ENCODE results near the gene BMPR2.
"Not testable (repeated sequence)": the region's sequence is repeated elsewhere in the genome, so short reads cannot be mapped to it uniquely, and the experiment has no call there.

BMPR2 gene

DNA sequence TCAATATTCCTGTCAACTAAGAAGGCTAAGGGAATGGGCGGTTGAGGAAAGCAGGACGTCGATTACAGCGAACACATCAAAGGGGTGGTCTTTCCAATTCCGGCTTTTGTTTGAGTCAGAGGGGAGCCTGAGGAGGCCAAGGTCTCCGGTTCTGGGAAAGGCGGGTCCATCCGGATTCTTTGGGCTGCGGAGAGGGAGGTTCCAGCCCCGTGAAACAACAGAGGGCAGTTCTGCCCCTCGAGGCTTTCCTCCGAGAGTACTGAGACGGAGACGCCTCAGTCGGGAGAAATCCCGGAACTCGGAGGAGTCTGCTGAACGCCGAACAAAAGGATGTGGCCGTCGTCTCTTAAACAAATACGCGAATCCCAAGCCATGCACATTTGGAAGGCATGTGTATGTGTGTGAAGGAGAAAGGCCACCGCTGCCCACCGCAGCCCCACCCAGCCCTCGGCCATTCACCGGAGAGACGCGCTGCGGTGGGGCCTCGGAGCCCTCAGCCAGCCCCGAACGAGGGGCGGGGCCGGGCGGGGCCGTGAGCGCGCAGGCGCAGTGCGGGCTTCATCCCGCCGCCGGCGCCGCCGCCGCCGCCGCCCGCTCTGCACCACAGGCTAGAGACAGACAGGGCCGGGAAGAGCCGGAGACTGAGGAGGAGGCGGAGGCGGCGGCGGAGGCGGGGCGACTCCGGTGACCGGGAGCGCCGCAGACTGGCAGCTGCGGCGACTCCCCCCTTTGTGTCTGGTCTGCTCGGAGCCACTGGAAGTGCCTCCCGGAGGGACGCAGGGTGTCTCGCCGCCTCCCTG, at the start of gene BMPR2:
BMPR2 (plus strand) TSS at position 719 of the 800 bp plus-strand sequence. CDS start 1,148 bp downstream, outside the sequence.
- peak; percentile 89 to 96 (median 94) for DNase-seq

DNA sequence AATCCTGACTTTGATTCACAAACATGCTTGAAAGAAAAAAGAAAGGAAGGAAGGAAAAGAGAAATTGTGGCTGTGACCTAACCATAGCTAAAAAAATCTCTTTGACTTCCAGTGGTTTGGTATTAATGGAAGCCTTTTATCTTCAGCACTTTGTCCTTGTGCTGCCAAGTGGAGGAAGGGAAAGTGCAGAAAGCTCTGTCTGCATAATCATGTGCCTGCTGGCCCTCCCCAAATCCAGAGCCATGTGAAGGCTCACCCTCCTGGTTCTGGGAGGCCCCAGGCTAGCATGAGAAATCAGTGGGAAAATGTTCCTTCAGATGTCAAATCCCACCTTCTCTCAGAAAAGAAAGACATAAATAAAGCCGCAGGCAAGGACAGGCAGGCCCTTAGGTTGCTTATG, 48.3 kb upstream of the BMPR2 start:
- no peak for DNase-seq

DNA sequence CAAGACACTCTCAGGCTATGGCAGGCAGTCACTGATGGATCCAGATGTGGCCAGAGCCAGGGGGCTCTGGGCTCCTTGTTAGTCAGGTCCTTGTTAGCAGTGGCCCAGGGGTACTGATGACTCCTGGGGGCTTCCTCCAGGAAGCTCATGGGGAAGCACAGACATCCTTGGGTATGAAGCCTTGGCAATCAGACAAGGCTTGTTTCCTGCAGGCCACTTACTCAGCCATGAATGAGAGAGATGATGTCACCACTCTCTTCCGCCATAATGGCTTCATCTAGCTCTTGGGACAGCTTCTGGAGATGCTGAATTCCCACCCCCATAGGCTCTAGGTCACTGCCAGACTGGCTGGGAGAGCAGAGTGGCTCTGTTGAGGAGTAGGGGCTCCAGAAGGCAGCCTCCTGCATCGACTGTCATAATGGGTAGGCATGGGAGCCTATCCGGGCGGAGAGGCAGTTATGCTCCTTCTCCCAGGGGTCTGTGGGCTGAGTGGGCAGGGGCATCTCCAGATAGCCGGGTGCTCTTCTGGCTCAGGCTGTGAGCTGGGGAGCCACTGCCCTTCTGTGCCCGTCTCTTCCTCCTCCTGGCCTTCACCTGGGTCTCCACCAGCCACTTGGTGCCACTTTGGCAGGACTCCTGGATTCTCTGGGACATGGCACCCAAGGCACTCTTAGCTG, 40.2 kb upstream of the BMPR2 start:
- no peak for DNase-seq

DNA sequence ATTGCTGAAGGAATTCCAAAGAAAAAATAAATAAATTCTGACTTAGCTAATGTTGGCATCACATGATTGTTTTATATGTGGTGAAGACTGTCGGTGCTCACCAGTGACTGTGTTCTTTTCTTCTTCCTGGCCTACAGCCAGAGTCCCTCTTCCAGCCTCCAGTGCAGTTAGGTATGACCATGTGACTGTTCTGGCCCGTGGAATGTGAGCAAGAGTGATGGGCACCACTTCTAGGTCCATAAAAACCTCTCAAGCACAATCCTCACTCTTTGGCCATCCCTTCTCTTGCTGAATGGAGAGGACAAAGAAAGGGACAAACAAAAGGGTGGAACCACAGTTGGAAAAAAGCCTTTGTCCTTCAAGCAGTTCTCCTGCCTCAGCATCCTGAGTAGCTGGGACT, 39.0 kb upstream of the BMPR2 start:
- no peak for DNase-seq

DNA sequence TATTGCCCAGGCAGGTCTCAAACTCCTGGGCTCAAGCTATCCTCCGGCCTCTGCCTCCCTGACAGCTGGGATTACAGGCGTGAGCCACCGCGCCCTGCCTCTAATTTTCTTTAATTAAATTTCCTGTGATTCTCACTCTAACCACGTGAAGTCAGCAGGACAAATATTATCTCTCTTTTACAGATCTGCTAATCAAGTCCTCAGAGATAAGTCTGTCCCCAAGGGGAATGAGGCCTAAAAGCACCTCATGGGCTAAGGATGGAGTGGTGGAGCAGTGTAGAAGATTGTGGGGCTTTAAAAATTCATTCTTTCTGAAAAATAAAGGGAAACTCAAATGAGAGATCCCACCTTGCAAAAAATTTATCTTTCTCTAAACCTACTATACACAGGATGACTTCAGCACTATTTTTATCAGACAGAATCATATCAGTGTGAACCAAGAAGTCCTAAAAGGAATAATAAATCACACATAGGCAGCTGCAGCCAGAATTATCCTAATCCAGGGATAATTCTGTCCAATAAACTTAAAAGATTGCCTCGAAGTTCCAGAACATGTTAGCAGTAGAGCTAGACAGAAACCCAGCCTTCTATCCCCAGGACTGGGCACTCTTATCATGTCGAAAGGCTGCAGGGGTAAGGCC, 38.3 kb upstream of the BMPR2 start:
- DNase-seq, result no peak

DNA sequence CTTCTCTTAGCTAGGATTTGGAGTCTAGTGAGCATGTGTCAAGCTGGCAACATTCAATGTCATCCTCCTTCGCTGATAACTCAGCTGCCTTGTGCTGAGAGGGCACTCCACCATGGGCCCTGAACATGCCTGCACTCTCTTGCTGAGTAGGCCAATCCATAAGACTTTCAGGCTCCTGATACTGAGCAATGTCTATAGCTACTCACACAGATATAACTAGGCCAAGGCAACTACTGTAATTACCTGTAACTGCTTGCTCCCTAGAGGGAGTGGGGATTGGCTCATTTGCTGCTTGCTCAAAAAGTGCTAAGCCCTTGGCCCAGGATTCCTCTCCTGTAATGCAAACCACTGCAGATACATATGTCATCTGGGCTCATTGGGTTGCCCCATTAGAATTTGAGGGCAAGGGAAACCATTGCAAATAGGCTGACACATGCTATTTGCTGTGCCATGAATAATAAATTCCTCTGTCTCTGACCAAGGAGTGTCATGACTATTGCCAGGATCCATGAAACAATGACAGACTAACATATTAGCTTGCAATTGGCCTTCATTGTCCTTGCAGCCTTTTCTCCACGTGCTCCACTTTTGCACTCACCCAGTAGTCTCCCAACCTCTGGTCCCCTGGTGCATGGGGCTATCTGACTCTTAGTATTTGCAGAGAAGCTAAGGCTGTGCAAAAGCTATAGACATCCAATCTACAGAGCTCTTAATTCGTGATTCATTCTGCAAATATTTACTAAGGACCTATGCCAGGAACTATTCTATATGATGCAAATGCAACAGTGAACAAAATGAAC, 36.9 kb upstream of the BMPR2 start:
- DNase-seq, result no peak

DNA sequence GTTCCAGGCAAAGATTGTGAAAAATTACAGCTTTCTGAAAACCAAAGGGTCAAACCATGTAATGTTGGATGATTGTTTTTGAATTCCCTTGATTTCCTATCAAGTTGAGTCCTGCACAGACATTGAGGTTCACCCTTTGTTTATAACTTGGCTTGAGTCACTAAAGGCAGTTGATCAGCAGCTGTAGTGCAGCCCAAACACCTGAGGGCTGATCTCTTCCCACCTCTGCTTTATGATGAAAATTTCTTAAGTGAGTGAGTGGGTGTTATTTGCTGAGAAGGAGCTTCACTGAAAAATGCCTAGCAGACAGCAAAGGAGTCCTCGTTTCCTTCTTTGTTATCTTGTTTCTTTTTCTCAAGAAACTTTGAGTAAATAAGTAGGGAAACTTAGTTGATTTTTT, 31.9 kb upstream of the BMPR2 start:
- no peak for DNase-seq

DNA sequence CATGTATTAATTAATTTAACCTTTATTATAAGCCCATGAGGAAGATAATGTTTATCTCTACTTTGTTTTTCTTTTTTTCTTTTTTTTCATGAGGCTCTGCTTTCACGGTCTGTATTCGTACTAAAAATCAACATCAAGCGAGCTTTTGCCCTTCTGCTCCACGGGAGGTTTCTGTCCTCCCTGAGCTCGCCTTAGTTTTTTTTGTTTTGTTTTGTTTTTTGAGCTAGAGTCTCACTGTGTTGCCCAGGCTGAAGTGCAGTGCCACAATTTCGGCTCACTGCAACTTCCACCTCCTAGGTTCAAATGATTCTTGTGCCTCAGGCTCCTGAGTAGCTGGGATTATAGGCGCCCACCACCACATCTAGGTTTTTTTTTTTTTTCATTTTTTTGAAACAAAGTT, 29.9 kb upstream of the BMPR2 start:
- DNase-seq, result no peak

DNA sequence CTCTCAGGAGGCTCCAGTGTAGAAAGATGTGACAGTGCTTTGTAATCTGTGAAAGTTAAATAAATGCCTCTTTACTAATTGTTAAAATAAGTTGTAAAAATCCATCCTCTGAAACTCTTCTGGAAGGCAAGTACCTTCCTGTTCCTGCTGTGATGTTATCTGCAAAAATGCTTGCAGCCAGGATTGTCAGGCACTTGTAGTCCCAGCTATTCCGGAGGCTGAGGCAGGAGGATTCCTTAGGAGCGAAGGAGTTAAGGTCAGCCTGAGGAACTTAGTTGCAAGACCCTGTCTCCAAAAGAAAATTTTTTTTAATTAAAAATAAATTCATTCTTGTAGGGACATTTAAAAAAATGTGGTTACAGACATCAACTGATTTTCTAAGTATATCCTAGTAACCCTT, 22.7 kb upstream of the BMPR2 start:
- no peak for DNase-seq

DNA sequence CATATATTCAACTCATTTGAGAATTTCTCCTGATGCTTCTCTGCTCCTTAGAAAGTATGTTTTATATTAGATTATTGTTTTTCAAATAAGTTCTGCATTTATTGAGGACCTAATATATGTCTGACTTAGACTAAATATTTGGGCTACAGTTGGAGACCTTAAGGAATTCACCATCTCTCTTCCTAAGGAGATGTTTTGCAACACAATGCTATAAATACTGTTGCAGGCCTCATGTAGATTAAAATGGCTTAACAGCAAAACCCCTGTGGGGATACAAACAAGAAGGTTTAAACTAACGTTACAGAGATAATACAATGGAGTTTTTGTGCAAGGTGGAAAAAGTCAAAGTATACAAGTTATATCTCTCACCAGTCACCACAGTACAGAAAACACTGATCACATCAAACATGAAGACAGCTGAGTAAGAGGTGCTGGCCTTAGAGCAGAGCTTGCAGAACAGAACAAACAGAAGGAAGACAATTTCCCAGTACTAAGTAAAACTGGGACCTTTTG, 20.1 kb upstream of the BMPR2 start:
- no peak for DNase-seq

DNA sequence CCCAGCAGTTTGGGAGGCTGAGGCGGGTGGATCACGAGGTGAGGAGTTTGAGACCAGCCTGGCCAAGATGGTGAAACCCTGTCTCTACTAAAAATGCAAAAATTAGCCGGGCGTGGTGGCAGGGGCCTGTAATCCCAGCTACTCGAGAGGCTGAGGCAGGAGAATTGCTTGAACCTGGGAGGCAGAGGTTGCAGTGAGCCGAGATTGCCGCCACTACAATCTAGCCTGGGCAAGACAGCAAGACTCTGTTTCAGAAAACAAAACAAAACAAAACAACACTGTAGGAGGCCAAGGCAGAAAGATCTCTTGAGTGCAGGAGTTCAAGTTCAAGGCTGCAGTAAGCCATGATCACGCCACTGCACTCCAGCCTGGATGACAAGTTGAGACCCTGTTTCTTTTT, 17.2 kb upstream of the BMPR2 start:
- DNase-seq, result not testable (repeated sequence)

DNA sequence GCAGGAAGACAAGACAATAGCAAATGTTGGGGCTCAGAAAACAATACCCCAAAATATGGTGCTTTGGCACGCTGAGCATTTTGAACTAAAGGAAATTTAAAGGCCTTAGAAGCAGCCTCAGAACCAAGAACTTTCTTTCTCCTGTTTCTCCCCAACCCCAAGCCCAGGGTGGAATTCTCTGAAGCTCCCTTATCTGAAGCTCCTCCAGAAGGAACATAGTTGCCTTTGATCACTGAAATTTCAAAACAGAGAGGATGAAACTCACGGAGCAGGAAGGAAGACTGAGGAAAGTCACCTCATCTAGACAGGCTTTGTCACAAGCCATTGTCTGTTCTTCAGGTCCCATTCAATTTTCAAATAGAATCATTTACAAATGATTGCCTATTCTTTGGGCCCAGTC, 15.5 kb upstream of the BMPR2 start:
- no peak for DNase-seq

DNA sequence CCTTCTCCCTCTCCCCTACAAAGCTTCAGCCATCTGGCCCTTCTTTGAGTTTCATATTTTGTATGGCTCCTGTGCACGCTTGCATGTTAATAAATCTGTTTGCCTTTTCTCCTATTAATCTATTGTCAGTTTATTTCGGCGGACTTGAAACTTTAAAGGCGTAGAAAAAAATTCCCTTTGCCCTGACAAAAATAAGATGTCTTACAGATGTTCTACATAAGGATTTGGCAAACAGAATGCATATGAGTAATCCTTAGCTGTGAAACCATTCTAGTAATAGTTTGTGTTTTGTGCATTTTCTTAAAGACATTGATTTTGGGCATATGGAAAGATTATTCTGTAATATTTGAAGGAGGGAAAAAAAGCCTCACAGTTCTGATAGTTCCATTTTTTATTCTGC, 15.0 kb upstream of the BMPR2 start:
- DNase-seq, result no peak

DNA sequence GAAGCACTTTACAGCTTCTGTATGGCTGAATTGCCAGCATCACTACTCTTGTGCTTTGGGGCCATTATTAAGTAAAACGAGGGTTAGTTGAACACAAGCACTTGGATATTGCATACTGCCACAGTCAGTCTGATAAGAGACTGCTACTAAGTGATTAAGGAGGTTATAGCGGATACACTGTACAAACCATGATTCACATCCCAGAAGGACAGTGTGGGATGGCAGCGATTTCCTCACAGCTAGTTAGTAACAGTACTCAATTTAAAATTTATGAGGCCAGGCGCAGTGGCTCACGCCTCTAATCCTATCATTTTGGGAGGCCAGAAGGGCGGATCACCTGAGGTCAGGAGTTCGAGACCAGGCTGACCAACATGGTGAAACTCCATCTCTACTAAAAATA, 2.6 kb upstream of the BMPR2 start:
- DNase-seq, result no peak

DNA sequence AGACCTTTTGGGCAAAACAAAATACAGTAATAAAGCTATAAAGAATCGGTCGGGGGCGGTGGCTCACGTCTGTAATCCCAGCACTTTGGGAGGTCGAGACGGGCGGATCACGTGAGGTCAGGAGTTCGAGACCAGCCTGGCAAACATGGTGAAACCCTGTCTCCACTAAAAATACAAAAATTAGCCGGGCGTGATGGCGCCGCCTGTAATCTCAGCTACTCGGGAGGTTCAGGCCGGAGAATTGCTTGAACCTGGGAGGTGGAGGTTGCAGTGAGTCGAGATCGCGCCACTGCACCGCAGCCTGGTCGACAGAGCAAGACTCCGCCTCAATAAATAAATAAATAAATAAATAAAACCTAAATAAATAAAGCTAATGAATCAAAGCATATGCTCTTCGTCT, 1.7 kb upstream of the BMPR2 start:
- DNase-seq, result not testable (repeated sequence)

DNA sequence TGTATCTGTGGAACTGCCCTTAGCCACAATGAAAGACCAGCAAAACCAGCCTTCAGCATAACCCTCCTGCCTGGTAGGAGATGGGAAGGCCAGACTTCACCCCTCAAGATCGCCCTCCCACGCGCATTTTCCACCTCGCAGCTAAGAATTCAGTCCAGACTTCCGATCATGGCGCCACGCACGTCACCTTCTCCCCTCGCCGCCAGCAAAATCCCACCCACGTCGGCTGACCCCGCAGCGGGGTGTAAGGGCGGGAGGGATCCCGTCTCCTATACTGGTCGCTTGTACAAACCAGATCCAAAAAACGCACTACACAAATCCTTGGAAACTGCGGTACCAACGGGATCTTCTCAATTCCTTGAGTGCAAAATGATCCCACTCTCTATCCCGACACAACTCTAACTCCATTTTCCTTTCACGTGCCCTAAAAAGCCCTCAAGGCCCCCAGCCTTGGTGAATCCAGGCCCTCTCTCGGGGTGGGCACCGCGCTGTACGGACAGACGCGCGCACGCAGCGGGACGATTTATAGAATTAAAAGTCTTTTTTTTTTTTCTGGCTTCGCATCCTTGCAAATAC, 1.0 kb upstream of the BMPR2 start:
- DNase-seq, result peak; percentile 61 to 80 (median 70)

DNA sequence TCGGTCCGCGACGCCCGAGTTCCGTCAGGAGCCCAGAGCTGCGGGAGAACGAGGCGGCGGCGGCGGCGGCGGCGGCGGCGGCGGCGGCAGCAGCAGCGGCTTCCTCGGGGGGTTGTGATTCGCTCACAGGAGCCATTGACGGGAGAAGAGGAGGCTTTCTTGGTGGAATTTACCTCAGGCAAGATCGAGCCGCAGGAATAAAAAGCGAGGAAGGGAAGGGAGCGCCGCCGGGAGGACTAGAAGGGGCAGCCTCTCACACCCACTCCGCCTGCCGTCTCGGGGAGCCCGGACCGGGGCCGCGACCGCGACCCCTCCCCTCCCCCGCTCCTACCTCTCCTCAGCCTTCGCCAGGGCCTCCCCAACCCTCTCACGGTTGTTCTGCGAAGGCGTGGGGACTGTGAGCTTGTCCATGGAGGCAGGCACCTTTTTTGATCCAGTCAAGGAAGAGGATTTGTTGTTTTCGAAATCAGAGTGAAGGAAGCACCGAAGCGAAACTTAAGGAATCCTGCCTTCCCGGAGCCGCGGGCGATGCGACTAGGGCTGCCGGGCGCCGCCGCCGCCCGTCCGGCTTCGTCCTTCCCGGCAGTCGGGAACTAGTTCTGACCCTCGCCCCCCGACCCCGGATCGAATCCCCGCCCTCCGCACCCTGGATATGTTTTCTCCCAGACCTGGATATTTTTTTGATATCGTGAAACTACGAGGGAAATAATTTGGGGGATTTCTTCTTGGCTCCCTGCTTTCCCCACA, 506 bp downstream of the BMPR2 start:
- peak; percentile 54 to 72 (median 69) for DNase-seq

DNA sequence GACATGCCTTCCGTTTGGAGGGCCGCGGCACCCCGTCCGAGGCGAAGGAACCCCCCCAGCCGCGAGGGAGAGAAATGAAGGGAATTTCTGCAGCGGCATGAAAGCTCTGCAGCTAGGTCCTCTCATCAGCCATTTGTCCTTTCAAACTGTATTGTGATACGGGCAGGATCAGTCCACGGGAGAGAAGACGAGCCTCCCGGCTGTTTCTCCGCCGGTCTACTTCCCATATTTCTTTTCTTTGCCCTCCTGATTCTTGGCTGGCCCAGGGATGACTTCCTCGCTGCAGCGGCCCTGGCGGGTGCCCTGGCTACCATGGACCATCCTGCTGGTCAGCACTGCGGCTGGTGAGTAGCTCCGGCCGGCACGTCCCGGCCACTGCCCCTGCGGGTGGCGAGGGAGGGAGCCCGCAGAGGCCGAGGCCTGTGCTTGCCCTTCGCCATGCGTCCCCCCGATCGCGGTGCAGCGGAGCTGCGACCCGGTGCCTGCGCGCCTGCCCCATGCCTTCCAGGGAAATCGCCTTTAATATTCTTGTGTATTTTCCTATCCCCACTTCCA, 1.2 kb downstream of the BMPR2 start:
- peak; percentile 62 to 74 (median 64) for DNase-seq

DNA sequence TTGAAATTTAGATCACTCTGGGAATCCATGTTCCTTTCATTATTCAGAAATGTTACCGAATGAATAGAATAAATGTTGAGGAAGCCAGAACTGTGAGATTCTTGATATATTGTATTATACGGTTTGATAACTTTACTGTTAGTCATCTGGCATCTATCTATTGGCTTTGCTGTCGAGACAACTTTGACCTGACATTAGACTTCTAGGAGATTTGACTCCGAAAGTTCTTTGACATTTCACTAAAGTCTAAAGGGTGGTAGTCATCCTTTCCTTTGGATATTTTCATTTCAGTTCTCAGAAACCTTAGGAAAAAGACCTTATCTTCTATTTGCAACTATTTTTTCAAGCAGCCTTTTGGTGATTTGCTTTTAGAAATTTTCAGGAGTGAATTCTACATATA, 1.9 kb downstream of the BMPR2 start:
- no peak for DNase-seq

DNA sequence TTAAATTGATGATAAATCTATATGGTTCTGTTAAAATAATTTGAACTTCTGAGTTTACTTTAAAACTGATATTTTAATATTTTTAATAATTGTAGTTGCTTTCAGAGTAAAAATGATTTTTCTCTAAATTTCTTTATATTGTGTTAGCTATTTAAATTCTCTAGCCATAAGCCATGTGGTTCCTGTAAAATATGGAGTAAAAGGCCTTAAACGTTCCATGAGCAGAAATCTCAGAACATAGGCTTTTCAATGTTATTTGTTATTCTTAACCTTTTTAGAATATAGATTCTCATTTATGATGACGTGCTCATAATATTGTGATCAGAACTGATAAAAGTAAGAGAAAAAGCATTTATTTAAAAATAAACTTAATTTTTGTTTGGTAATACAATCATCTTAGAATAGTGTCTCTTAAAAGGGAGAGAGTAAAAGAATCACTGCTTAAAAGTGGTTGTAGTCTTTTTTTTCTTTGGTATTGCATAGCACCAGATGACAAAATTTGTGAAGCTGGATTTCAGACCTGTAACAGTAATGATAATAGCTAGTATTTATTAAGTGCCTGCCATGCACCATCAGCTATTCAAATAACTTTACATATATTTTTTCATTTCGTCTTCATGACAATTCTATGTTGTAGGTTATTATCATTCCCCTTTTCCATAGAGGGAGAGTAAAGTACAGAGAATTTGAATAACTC, 2.7 kb downstream of the BMPR2 start:
- no peak for DNase-seq

DNA sequence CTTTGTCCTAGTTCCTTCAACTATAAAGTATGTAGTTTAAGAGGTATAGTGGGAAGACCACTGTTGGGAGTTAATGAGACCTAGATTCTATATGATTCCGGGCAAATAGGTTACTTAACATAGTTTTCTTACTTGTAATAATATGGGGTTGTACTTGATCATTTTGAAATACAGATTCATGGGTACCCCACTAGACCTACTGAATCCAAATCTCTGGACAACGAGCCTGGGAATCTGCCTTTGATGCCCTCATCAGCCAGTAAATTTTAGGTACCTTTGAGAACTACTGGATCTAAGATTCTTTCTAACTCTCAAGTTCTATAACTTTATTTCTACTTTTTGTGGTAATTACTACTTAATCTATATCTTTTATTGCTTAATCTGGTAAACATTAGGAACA, 6.6 kb downstream of the BMPR2 start:
- DNase-seq, result no peak
